Fibroblast of mammary gland (primary cell): Measurements from ENCODE around the gene ZNF74.
"Not testable (repeated sequence)": the region's sequence is repeated elsewhere in the genome, so short reads cannot be mapped to it uniquely, and the experiment has no call there.

Experiments used
- DNase-seq: peaks from one replicate; pipeline ENCODE4 v3.0.0-alpha.2; 2010; ENCODE audit warnings: low read depth
- H3K4me3 ChIP-seq: 2 replicates; pipeline ENCODE4 v1.5.1; 2011; ENCODE audit warnings: low read depth, mild to moderate bottlenecking, low read length, moderate library complexity; ENCODE audit not compliant: control insufficient read depth
- TF ChIP-seq, protein P1 (sequence below): conservative IDR thresholded peaks from 2 replicates; pipeline ENCODE4 v1.5.1; 2011; ENCODE audit warnings: low read depth, low read length, inconsistent platforms; ENCODE audit not compliant: control insufficient read depth, insufficient read depth

ZNF74 gene

GRCh38 chr22:20446383-20446970, 52.5 kb downstream of the ZNF74 start:
- TF ChIP-seq, protein P1, sequence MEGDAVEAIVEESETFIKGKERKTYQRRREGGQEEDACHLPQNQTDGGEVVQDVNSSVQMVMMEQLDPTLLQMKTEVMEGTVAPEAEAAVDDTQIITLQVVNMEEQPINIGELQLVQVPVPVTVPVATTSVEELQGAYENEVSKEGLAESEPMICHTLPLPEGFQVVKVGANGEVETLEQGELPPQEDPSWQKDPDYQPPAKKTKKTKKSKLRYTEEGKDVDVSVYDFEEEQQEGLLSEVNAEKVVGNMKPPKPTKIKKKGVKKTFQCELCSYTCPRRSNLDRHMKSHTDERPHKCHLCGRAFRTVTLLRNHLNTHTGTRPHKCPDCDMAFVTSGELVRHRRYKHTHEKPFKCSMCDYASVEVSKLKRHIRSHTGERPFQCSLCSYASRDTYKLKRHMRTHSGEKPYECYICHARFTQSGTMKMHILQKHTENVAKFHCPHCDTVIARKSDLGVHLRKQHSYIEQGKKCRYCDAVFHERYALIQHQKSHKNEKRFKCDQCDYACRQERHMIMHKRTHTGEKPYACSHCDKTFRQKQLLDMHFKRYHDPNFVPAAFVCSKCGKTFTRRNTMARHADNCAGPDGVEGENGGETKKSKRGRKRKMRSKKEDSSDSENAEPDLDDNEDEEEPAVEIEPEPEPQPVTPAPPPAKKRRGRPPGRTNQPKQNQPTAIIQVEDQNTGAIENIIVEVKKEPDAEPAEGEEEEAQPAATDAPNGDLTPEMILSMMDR = no peak
- DNase-seq = no peak
- H3K4me3 ChIP-seq = no peak overlapping the region

DNA sequence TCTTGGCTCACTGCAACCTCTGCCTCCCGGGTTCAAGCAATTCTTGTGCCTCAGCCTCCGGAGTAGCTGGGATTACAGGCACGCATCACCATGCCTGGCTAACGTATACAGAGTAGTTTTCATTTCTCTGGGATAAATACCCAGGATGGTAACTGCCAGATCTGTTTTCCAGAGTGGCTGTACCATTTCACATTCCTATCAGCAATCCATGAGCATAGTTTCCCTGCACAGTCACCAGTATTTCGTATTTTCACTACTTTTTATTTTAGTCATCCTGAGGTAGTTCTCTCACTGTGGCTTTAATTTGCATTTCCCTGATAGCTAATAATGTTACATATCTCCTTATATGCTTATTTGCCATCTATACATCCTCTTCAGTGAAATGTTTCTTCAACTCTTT, 54.7 kb downstream of the ZNF74 start:
- DNase-seq = no peak
- TF ChIP-seq, protein P1 = no peak
- no peak overlapping the region for H3K4me3 ChIP-seq

DNA sequence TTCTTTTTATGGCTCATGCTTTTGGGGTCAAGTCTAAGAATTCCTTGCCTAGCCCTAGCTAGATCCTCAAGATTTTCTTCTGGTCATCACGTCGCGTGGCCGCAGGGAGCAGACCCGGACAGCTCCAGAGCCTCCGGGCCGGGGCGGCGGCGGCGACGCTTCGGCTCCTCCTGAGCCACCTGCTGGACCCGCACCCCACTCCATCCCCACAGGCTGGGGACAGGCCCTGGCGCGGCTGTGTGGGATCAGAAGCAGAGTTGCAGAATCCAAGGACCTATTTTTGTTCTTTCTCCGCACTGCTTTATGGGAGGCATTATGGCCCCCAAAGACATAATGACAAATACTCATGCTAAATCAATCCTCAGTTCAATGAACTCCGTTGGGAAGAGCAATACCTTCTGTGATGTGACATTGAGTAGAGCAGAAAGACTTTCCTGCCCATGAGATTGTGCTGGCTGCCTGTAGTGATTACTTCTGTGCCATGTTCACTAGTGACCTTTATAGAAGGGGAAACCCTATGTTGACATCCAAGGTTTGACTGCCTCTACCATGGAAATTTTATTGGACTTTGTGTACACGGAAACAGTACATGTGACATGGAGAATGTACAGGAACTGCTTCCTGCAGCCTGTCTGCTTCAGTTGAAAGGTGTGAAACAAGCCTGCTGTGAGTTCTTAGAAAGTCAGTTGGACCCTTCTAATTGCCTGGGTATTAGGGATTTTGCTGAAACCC, 56.0 kb downstream of the ZNF74 start:
- no peak overlapping the region for H3K4me3 ChIP-seq
- no peak for DNase-seq
- TF ChIP-seq, protein P1 = no peak

DNA sequence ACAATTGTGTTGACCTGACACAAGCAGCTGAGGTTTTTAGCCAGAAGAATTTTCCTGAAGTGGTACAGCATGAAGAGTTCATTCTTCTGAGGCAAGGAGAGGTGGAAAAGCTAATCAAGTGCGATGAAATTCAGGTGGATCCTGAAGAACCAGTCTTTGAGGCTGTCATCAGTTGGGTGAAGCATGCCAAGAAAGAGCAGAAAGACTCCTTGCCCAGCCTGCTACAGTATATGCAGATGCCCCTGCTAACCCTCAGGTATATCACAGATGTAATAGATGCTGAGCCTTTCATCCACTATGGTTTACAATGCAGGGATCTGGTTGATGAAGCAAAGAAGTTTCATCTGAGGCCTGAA, 56.6 kb downstream of the ZNF74 start:
- no peak for DNase-seq
- no peak overlapping the region for H3K4me3 ChIP-seq
- TF ChIP-seq, protein P1 = no peak

DNA sequence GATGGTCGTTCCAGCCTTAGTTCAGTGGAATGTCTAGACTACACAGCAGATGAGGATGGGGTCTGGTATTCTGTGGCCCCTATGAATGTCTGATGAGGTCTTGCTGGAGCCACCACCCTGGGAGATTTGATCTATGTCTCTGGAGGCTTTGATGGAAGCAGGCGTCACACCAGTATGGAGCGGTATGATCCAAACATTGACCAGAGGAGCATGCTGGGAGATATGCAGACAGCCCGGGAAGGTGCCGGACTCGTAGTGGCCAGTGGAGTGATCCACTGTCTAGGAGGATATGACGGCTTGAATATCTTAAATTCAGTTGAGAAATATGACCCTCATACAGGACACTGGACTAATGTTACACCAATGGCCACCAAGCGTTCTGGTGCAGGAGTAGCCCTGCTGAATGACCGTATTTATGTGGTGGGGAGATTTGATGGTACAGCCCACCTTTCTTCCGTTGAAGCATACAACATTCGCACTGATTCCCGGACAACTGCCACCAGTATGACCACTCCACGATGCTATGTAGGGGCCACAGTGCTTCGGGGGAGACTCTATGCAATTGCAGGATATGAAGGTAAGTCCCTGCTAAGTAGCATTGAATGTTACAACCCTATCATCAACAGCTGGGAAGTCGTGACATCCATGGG, 57.3 kb downstream of the ZNF74 start:
- not testable (repeated sequence) for DNase-seq, H3K4me3 ChIP-seq

DNA sequence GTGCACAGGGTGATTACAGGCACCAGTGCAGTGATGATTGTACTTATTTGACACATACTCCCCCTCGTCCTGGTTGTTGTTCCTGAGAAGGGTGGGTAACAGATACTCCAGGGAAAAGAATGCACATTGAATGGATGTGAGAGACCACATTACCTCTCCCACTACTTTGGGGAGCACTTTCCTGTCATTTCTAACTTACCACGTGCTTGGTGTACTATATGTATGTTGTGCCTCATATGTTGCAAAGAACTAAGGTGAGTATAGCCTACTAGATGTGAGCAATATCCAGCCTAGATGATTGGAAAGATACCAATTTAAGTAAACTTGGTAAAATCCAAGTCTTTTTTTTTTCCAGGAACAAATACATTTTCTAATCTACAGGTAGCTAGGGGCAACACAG, 58.0 kb downstream of the ZNF74 start:
- TF ChIP-seq, protein P1 = no peak

DNA sequence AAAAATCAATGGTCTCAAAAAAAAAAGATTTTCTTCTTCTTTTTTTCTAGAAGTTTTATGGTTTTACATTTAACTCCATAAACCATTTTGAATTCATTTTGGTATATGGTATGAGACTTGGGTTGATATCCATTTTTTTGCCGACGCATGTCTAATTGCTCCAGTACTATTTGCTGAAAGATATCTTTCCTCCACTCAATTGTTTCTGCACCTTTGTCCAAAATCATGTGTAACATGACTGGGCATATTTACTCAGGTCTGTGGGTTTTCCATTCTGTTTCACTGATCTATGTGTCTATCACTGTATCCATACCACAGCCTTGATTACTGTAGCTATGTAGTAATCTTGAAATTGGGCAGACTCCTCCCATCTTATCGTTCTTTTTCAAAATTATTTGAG, 59.3 kb downstream of the ZNF74 start:
- H3K4me3 ChIP-seq = no peak overlapping the region
- no peak for DNase-seq
- TF ChIP-seq, protein P1 = no peak

More for the DNA sequence above, 58.0 kb downstream of the ZNF74 start:
- H3K4me3 ChIP-seq = no peak overlapping the region
- DNase-seq = no peak
